NT2/D1 (cell line): ENCODE data around the gene NUDCD3.

Experiments used
- DNase-seq: peaks from one replicate; pipeline ENCODE4 v3.0.0-alpha.2; 2011; ENCODE audit warnings: low read depth, low spot score
- H3K27me3 ChIP-seq: 2 replicates; pipeline ENCODE4 v1.6.0; 2011; ENCODE audit warnings: mild to moderate bottlenecking; ENCODE audit not compliant: insufficient read length, insufficient read depth
- H3K36me3 ChIP-seq: 2 replicates; pipeline ENCODE4 v1.6.1; 2011; ENCODE audit warnings: mild to moderate bottlenecking, low read length, mixed read lengths; ENCODE audit not compliant: insufficient read depth, insufficient read length
- H3K4me1 ChIP-seq: 2 replicates; pipeline ENCODE4 v1.5.1; 2011; ENCODE audit not compliant: insufficient read depth, insufficient read length
- H3K4me3 ChIP-seq: 2 replicates; pipeline ENCODE4 v1.5.1; 2011; ENCODE audit warnings: low read depth; ENCODE audit not compliant: insufficient read length
- H3K9ac ChIP-seq: 2 replicates; pipeline ENCODE4 v1.6.0; 2011; ENCODE audit warnings: low read depth; ENCODE audit not compliant: insufficient read length
- H3K9me3 ChIP-seq: 2 replicates; pipeline ENCODE4 v1.5.1; 2011; ENCODE audit warnings: mild to moderate bottlenecking, low read length; ENCODE audit not compliant: insufficient read depth
- SUZ12 ChIP-seq: IDR thresholded peaks from 2 replicates; pipeline ENCODE4 v1.6.1; 2011; ENCODE audit not compliant: insufficient read length, insufficient read depth; ENCODE audit errors: extremely low read depth
- YY1 ChIP-seq: IDR thresholded peaks from 2 replicates; pipeline ENCODE4 v1.6.1; 2011; ENCODE audit not compliant: insufficient read length, insufficient read depth
- ZNF274 ChIP-seq: IDR thresholded peaks from 2 replicates; pipeline ENCODE4 v1.6.1; 2011; ENCODE audit warnings: mild to moderate bottlenecking, low read depth, low read length

Gene NUDCD3

GRCh38 chr7:44524811-44525388 is 34.4 kb upstream of the NUDCD3 start:
- H3K9me3 ChIP-seq: peaks cover 5% of the 10 kb centered on the region; the same call in 1 of the 2 replicates
- H3K27me3 ChIP-seq: peaks cover 9% of the 10 kb centered on the region
- H3K36me3 ChIP-seq: no peaks in the 10 kb centered on the region
- no peak for DNase-seq
- no peak overlapping the region for H3K4me3 ChIP-seq
- no peak overlapping the region for H3K9ac ChIP-seq
- no peak for TF ChIP-seq SUZ12
- H3K4me1 ChIP-seq: no peaks in the 10 kb centered on the region

- H3K9ac ChIP-seq: no peak overlapping the region
- no peaks in the 10 kb centered on the region for H3K36me3 ChIP-seq
- TF ChIP-seq SUZ12: no peak
- no peak for TF ChIP-seq ZNF274
- no peak for TF ChIP-seq YY1
- DNase-seq: no peak
- H3K4me3 ChIP-seq: no peak overlapping the region
- H3K9me3 ChIP-seq: peaks cover 5% of the 10 kb centered on the region; the same call in 1 of the 2 replicates
- H3K27me3 ChIP-seq: peaks cover 9% of the 10 kb centered on the region
- no peaks in the 10 kb centered on the region for H3K4me1 ChIP-seq
Measured at GRCh38 chr7:44522315-44522714, 31.9 kb upstream of the NUDCD3 start.

- Histone ChIP-seq H3K27me3 (peaks cover 9% of the 10 kb centered on the region), H3K9me3 (peaks cover 5% of the 10 kb centered on the region; the same call in 1 of the 2 replicates), H3K9ac (no peak overlapping the region), H3K36me3 (no peaks in the 10 kb centered on the region), H3K4me3 (no peak overlapping the region), H3K4me1 (no peaks in the 10 kb centered on the region)
- TF ChIP-seq SUZ12 (no peak), YY1 (no peak), ZNF274 (no peak)
- DNase-seq: no peak
Measured at GRCh38 chr7:44521347-44522095, 31.1 kb upstream of the NUDCD3 start.

DNA sequence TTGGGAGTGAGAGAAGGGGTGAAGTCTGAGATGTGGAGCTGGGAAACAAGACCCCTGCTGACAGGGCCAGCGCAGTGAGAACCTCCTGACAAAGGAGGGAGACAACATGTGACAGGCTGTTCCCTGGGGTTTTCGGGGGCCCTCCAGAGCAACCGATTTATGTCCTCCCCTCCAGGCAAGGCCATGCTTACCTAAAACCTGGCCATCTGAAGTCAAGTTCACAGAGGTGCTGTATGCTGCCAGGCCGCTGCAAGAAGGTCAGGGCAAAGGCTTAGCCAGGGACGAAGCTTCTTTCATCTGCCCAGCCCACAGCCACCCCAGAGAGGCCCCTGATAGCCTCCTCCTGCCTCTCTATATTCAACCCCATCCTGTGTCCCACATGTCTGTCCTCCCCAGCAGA is 30.1 kb upstream of the NUDCD3 start:
- Histone ChIP-seq H3K36me3 (no peaks in the 10 kb centered on the region), H3K9me3 (peaks cover 5% of the 10 kb centered on the region; the same call in 1 of the 2 replicates), H3K4me3 (no peak overlapping the region), H3K4me1 (no peaks in the 10 kb centered on the region), H3K27me3 (peaks cover 9% of the 10 kb centered on the region), H3K9ac (no peak overlapping the region)
- no peak for DNase-seq
- TF ChIP-seq SUZ12: no peak
- no peak for TF ChIP-seq ZNF274
- no peak for TF ChIP-seq YY1

DNA sequence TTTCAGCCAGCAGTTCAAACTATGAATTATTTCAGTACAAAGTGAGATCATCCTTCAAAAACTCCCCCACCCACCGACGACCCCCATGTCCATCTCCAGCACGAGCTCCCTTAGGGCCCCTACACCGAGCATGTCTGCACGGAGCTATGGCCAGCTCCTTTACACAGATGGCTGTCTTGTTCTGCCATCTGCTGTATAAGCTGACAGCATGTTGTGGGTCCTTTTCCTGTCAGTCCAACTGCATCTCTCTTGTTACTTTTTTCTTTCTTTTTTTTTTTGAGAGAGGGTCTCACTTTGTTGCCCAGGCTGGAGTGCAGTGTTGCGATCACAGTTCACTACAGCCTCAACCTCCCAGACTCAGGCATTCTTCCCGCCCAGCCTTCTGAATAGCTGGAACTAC is 29.1 kb upstream of the NUDCD3 start:
- H3K4me3 ChIP-seq: no peak overlapping the region
- no peaks in the 10 kb centered on the region for H3K36me3 ChIP-seq
- no peak for DNase-seq
- TF ChIP-seq YY1: no peak
- no peak for TF ChIP-seq ZNF274
- no peak for TF ChIP-seq SUZ12
- no peak overlapping the region for H3K9ac ChIP-seq
- 0 out of 2 replicates have a peak, but pooled peaks cover 4% of the 10 kb centered on the region for H3K9me3 ChIP-seq
- no peaks in the 10 kb centered on the region for H3K4me1 ChIP-seq
- peaks cover 9% of the 10 kb centered on the region for H3K27me3 ChIP-seq

- no peaks in the 10 kb centered on the region for H3K4me1 ChIP-seq
- no peaks in the 10 kb centered on the region for H3K36me3 ChIP-seq
- DNase-seq: no peak
- no peak overlapping the region for H3K4me3 ChIP-seq
- H3K9ac ChIP-seq: no peak overlapping the region
- peaks cover 9% of the 10 kb centered on the region for H3K27me3 ChIP-seq
- TF ChIP-seq SUZ12 (no peak), ZNF274 (no peak), YY1 (no peak)
- H3K9me3 ChIP-seq: no peaks in the 10 kb centered on the region
Measured at GRCh38 chr7:44518761-44519160, 28.3 kb upstream of the NUDCD3 start.

DNA sequence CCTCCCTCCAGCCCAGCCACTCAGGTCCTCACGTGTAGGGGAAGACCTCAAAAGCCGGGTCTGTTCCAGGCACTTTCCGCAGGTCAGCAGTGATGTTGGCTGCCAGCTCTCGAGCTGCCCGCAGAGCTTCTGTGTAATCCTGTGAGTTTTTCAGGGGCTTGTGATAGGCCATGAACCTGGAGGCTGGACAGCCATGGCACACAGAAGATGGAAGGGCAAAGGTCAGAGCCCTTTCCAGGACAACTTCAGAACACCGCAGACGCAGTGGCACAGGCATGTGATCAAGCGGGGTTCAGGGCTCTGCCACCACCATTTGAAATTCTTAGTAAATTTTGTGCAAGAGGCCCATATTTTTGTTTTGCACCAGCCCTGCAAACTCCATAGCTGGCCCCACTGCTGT is 26.7 kb upstream of the NUDCD3 start:
- no peak for DNase-seq
- Histone ChIP-seq H3K36me3 (no peaks in the 10 kb centered on the region), H3K9ac (no peak overlapping the region), H3K9me3 (no peaks in the 10 kb centered on the region), H3K27me3 (peaks cover 5% of the 10 kb centered on the region), H3K4me1 (no peaks in the 10 kb centered on the region), H3K4me3 (no peak overlapping the region)
- TF ChIP-seq ZNF274 (no peak), YY1 (no peak), SUZ12 (no peak)
